AG04449 (cell line): ENCODE data around the gene SPINK5.

ENCODE experiments used
- CTCF ChIA-PET: fragments of 350-600 bp; formaldehyde crosslinking; extraction: SDS; loops from one replicate; lab custom pipeline; 2021; ENCODE audit warnings: antibody characterized with exemption; lab: Yijun Ruan, JAX
- POLR2A ChIA-PET: fragments of 400-600, 350-600 bp; formaldehyde crosslinking; extraction: SDS; loops from one replicate; lab custom pipeline; 2020; ENCODE audit warnings: antibody characterized with exemption, inconsistent platforms; lab: Yijun Ruan, JAX
- DNase-seq: peaks from one replicate; pipeline ENCODE4 v3.0.0-alpha.2; 2010; ENCODE audit warnings: low read depth, low spot score
- H3K4me3 ChIP-seq: 2 replicates; pipeline ENCODE4 v1.5.1; 2011; ENCODE audit warnings: low read depth, mild to moderate bottlenecking, control low read depth, low read length
- CTCF ChIP-seq: IDR thresholded peaks from one replicate; pipeline ENCODE4 v1.5.1; 2011; ENCODE audit warnings: mild to moderate bottlenecking, moderate library complexity, low read length, control low read depth, inconsistent platforms; ENCODE audit not compliant: insufficient read depth; ENCODE audit errors: missing control alignments

The SPINK5 gene

GRCh38 chr5:148140846-148141245 is 77.1 kb downstream of the SPINK5 start:
- ChIA-PET CTCF (no interaction called here), POLR2A (no interaction called here)
- no peak for DNase-seq
- H3K4me3 ChIP-seq = no peak overlapping the region
- TF ChIP-seq CTCF = no peak

DNA sequence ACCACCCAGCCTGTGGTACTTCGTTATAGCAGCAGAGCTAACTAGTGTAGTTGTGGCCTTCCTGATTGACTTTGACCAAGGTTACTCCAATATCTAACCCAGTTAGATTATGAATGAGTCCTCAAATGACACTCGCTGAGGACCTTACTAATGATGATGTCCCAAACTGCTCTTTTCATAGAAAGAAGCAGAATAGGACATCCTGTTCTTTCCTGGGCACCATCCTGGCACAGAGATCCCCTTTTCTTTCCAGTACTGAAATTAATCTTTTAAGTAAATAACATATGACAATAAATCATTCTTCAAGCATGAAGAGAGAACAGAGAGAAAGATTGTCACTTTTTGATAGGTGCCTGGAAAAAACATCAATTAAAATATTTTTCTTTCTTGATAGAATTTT is 77.9 kb downstream of the SPINK5 start:
- no peak for DNase-seq
- CTCF ChIA-PET = no interaction called here
- POLR2A ChIA-PET = no interaction called here
- no peak overlapping the region for H3K4me3 ChIP-seq
- TF ChIP-seq CTCF = no peak

DNA sequence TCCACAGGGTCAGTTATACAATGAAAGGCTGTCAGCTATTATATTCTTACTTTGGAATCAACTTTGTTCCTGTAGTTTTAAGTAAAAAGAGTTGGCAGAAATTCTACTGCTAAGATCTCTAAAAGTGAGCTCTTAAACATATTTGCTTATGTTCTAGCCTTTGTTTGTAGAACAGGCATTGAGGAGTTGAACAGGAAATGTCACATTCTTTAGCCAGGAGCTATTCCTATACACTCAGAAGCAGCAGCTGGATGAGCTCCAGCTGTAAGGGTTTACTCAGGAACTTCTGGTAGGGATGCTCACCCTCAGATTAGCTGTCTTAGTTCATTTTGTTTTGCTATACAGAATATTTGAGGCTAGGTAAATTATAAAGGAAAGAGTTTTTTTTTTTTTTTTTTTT is 82.1 kb downstream of the SPINK5 start:
- POLR2A ChIA-PET = no interaction called here
- no peak for DNase-seq
- no peak overlapping the region for H3K4me3 ChIP-seq
- CTCF ChIA-PET = interaction anchor here (1.1 kb wide), 1 partner anchor 228 kb away, joined by 4 read pairs; no protein-coding TSS in a partner anchor
- no peak for TF ChIP-seq CTCF

GRCh38 chr5:148146487-148146886 is 82.7 kb downstream of the SPINK5 start:
- TF ChIP-seq CTCF = no peak
- DNase-seq = no peak
- ChIA-PET POLR2A (no interaction called here), CTCF (no interaction called here)
- no peak overlapping the region for H3K4me3 ChIP-seq

GRCh38 chr5:148147415-148147814 is 83.6 kb downstream of the SPINK5 start:
- no peak overlapping the region for H3K4me3 ChIP-seq
- CTCF ChIA-PET = interaction anchor here (0.8 kb wide), 1 partner anchor 18 kb away, joined by 3 read pairs; no protein-coding TSS in a partner anchor
- POLR2A ChIA-PET = no interaction called here
- no peak for TF ChIP-seq CTCF
- no peak for DNase-seq

- no peak for DNase-seq
- POLR2A ChIA-PET = no interaction called here
- no peak overlapping the region for H3K4me3 ChIP-seq
- CTCF ChIA-PET = no interaction called here
- no peak for TF ChIP-seq CTCF
Measured at GRCh38 chr5:148151872-148152271, 88.1 kb downstream of the SPINK5 start.
